HFFc6 (cell line): Measurements from ENCODE around the gene CXCL14. TPM values are rescaled to one million over a fixed set of nuclear protein-coding genes. Genes with fewer than 3 reads are reported as not detected.

Experiments
- DNase-seq: peaks from one replicate; pipeline ENCODE4 v3.0.0-alpha.2; 2018
- H3K27ac Mint-ChIP-seq: 2 replicates; pipeline ENCODE4 v1.8.0; 2020; ENCODE audit warnings: mild to moderate bottlenecking, mixed read lengths
- H3K27me3 Mint-ChIP-seq: 2 replicates; pipeline ENCODE4 v1.8.0; 2021; ENCODE audit warnings: mild to moderate bottlenecking, moderate library complexity, mixed read lengths; ENCODE audit not compliant: insufficient read depth
- H3K36me3 Mint-ChIP-seq: 2 replicates; pipeline ENCODE4 v1.8.0; 2021; ENCODE audit warnings: low read depth, mixed read lengths
- H3K4me1 Mint-ChIP-seq: 2 replicates; pipeline ENCODE4 v1.8.0; 2020; ENCODE audit warnings: low read depth, mixed read lengths
- H3K4me3 Mint-ChIP-seq: 2 replicates; pipeline ENCODE4 v1.8.0; 2020; ENCODE audit warnings: mild to moderate bottlenecking, moderate library complexity, mixed read lengths
- H3K9me3 Mint-ChIP-seq: 2 replicates; pipeline ENCODE4 v1.8.0; 2020; ENCODE audit warnings: mild to moderate bottlenecking, mixed read lengths
- CTCF ChIP-seq: fragments of 200-600 bp; sonication (generic); IDR thresholded peaks from 2 replicates; pipeline ENCODE4 v1.5.0; 2021; ENCODE audit warnings: antibody characterized with exemption, mild to moderate bottlenecking
- total RNA-seq, 6 experiments: library from RNA; stranded (reverse); fragmentation: NEBNext Ultra II Directional; extraction: Animal tissue kit (Norgen Biotek cat#: 25700); gene quantifications; 2 replicates in 1 of 6; 3 replicates in 5 of 6; pipeline ENCODE4 v1.2.3, GENCODE V29; 2021

CXCL14 gene
- total RNA-seq, 6 experiments from 2014 or later, result 0.17 TPM; not detected in 5

GRCh38 chr5:135574493-135574892 lies 4.3 kb downstream of the CXCL14 start:
- no peak for DNase-seq
- no peak overlapping the region for H3K27ac Mint-ChIP-seq
- H3K9me3 Mint-ChIP-seq, result peaks cover 5% of the 10 kb centered on the region; the same call in 1 of the 2 replicates
- H3K4me3 Mint-ChIP-seq, result no peak overlapping the region
- H3K36me3 Mint-ChIP-seq, result no peaks in the 10 kb centered on the region
- peaks cover 37% of the 10 kb centered on the region for H3K27me3 Mint-ChIP-seq
- peaks cover 18% of the 10 kb centered on the region for H3K4me1 Mint-ChIP-seq
- TF ChIP-seq CTCF, result no peak

GRCh38 chr5:135571902-135572301 lies 6.9 kb downstream of the CXCL14 start:
- H3K27me3 Mint-ChIP-seq, result peaks cover 17% of the 10 kb centered on the region
- no peaks in the 10 kb centered on the region for H3K36me3 Mint-ChIP-seq
- peaks cover 38% of the 10 kb centered on the region for H3K4me1 Mint-ChIP-seq
- no peak overlapping the region for H3K27ac Mint-ChIP-seq
- H3K9me3 Mint-ChIP-seq, result no peaks in the 10 kb centered on the region
- no peak overlapping the region for H3K4me3 Mint-ChIP-seq
- no peak for DNase-seq
- TF ChIP-seq CTCF, result no peak

- Mint-ChIP-seq H3K4me1 (peaks cover 34% of the 10 kb centered on the region), H3K9me3 (no peaks in the 10 kb centered on the region), H3K36me3 (no peaks in the 10 kb centered on the region), H3K4me3 (no peak overlapping the region), H3K27me3 (peaks cover 19% of the 10 kb centered on the region), H3K27ac (no peak overlapping the region)
- no peak for TF ChIP-seq CTCF
- DNase-seq, result no peak
These were observed 7.7 kb downstream of the CXCL14 start for GRCh38 chr5:135571066-135571609.

- Mint-ChIP-seq H3K27ac (no peak overlapping the region), H3K27me3 (peaks cover 24% of the 10 kb centered on the region), H3K36me3 (no peaks in the 10 kb centered on the region), H3K4me1 (peaks cover 34% of the 10 kb centered on the region), H3K9me3 (no peaks in the 10 kb centered on the region), H3K4me3 (no peak overlapping the region)
- peak; percentile 11 for TF ChIP-seq CTCF
- DNase-seq, result no peak
These were observed 8.4 kb downstream of the CXCL14 start for GRCh38 chr5:135570453-135570764.

GRCh38 chr5:135569755-135570452 lies 8.9 kb downstream of the CXCL14 start:
- H3K27me3 Mint-ChIP-seq, result peaks cover 29% of the 10 kb centered on the region
- H3K27ac Mint-ChIP-seq, result no peak overlapping the region
- H3K36me3 Mint-ChIP-seq, result no peaks in the 10 kb centered on the region
- H3K9me3 Mint-ChIP-seq, result no peaks in the 10 kb centered on the region
- H3K4me1 Mint-ChIP-seq, result peaks cover 37% of the 10 kb centered on the region
- DNase-seq, result peak; percentile 21
- peak; percentile 75 for TF ChIP-seq CTCF
- H3K4me3 Mint-ChIP-seq, result no peak overlapping the region
